IMR-90 (cell line): ENCODE data around the gene ABCA3. TPM values are rescaled to one million over a fixed set of nuclear protein-coding genes. Genes with fewer than 3 reads are reported as not detected.

Source experiments
- ATAC-seq: fragments of 200-7000 bp; cut with Tn5 transposase; 2 replicates; pipeline ENCODE4 v1.9.1; 2020; ENCODE audit warnings: low read depth, mild to moderate bottlenecking, moderate library complexity
- BruUV-seq: library from RNA; stranded (reverse); fragments of 400-500 nt; replicated peaks from 2 replicates; lab custom pipeline; 2021; lab: Mats Ljungman, UMichigan
- CTCF ChIA-PET: fragments of 300-600 bp; formaldehyde crosslinking; extraction: SDS; loops from one replicate; lab custom pipeline; 2021; ENCODE audit warnings: antibody characterized with exemption; lab: Yijun Ruan, JAX
- POLR2A ChIA-PET: fragments of 300-600 bp; sonication (Branson Sonifier 250); formaldehyde crosslinking; loops from one replicate; lab custom pipeline; 2022; ENCODE audit warnings: antibody characterized with exemption; ENCODE audit not compliant: unreplicated experiment; lab: Charles Lee
- DNase-seq: peaks from one replicate; pipeline ENCODE4 v3.0.0; 2013
- H2AFZ ChIP-seq: replicated peaks from 2 replicates; pipeline ENCODE3; 2013; ENCODE audit warnings: low read length, mild to moderate bottlenecking; ENCODE audit not compliant: poor library complexity
- H2AK5ac ChIP-seq: 2 replicates; pipeline ENCODE4 v1.6.1; 2013; ENCODE audit warnings: low read depth, low read length, inconsistent platforms
- H2AK9ac ChIP-seq: replicated peaks from 2 replicates; pipeline ENCODE3; 2013; ENCODE audit warnings: mild to moderate bottlenecking, low read depth, low read length, moderate library complexity; ENCODE audit not compliant: poor library complexity
- H2BK120ac ChIP-seq: 2 replicates; pipeline ENCODE4 v1.6.1; 2013; ENCODE audit warnings: low read depth, low read length, inconsistent platforms
- H2BK15ac ChIP-seq: 3 replicates; pipeline ENCODE4 v1.6.1; 2013; ENCODE audit warnings: low read depth, low read length, inconsistent platforms
- H2BK20ac ChIP-seq: 2 replicates; pipeline ENCODE4 v1.6.1; 2013; ENCODE audit warnings: low read depth, mild to moderate bottlenecking, inconsistent platforms, low read length, moderate library complexity
- H2BK5ac ChIP-seq: 2 replicates; pipeline ENCODE4 v1.6.1; 2013; ENCODE audit warnings: mild to moderate bottlenecking, low read depth, low read length, inconsistent platforms; ENCODE audit not compliant: poor library complexity, severe bottlenecking
- H3K14ac ChIP-seq: replicated peaks from 2 replicates; pipeline ENCODE4 v1.6.1; 2013; ENCODE audit warnings: low read depth, low read length, inconsistent platforms
- H3K18ac ChIP-seq: 2 replicates; pipeline ENCODE4 v1.6.1; 2013; ENCODE audit warnings: low read depth, low read length, control low read depth
- H3K23ac ChIP-seq: 2 replicates; pipeline ENCODE4 v1.6.1; 2013; ENCODE audit warnings: low read depth, low read length, inconsistent platforms
- H3K27ac ChIP-seq: 2 replicates; pipeline ENCODE4 v1.5.1; 2013; ENCODE audit warnings: mild to moderate bottlenecking, control low read depth, low read length; ENCODE audit not compliant: insufficient read depth
- H3K27me3 ChIP-seq: 2 replicates; pipeline ENCODE4 v1.6.1; 2013; ENCODE audit warnings: low read length; ENCODE audit not compliant: control insufficient read depth, insufficient read depth
- H3K36me3 ChIP-seq: 2 replicates; pipeline ENCODE4 v1.6.1; 2013; ENCODE audit warnings: low read length, mixed read lengths; ENCODE audit not compliant: control insufficient read depth, insufficient read depth
- H3K4ac ChIP-seq: 2 replicates; pipeline ENCODE4 v1.6.1; 2013; ENCODE audit warnings: low read depth, low read length, inconsistent platforms
- H3K4me1 ChIP-seq: 2 replicates; pipeline ENCODE4 v1.6.1; 2013; ENCODE audit warnings: low read length, mixed read lengths; ENCODE audit not compliant: control insufficient read depth, insufficient read depth
- H3K4me2 ChIP-seq: 2 replicates; pipeline ENCODE4 v1.6.1; 2013; ENCODE audit warnings: low read depth, mild to moderate bottlenecking, control low read depth, low read length, moderate library complexity
- H3K4me3 ChIP-seq: 2 replicates; pipeline ENCODE4 v1.5.1; 2013; ENCODE audit warnings: low read depth, mild to moderate bottlenecking, control low read depth, low read length, moderate library complexity; ENCODE audit not compliant: insufficient read depth
- H3K56ac ChIP-seq: 2 replicates; pipeline ENCODE4 v1.6.1; 2013; ENCODE audit warnings: low read length, inconsistent platforms; ENCODE audit not compliant: insufficient read depth; ENCODE audit errors: extremely low read depth
- H3K79me1 ChIP-seq, 2 experiments: 2 replicates each; pipeline ENCODE4 v1.6.1; 2013; ENCODE audit warnings: low read length in 2 of 2, inconsistent platforms in 1 of 2, low read depth in 1 of 2
- H3K9ac ChIP-seq: 2 replicates; pipeline ENCODE4 v1.6.1; 2013; ENCODE audit warnings: low read depth, low read length, control low read depth
- H3K9me1 ChIP-seq: 2 replicates; pipeline ENCODE4 v1.6.1; 2013; ENCODE audit warnings: low read length, inconsistent platforms; ENCODE audit not compliant: insufficient read depth
- H3K9me3 ChIP-seq: 2 replicates; pipeline ENCODE4 v1.6.1; 2013; ENCODE audit warnings: low read length; ENCODE audit not compliant: control insufficient read depth, insufficient read depth
- H4K20me1 ChIP-seq: 2 replicates; pipeline ENCODE4 v1.6.1; 2013; ENCODE audit warnings: low read length, inconsistent platforms; ENCODE audit not compliant: insufficient read depth
- H4K5ac ChIP-seq: 2 replicates; pipeline ENCODE4 v1.6.1; 2013; ENCODE audit warnings: mild to moderate bottlenecking, low read depth, low read length, control low read depth
- H4K8ac ChIP-seq, 2 experiments: 2 replicates each; pipeline ENCODE4 v1.6.1; 2013; ENCODE audit warnings: low read depth in 2 of 2, low read length in 2 of 2, control low read depth in 1 of 2, inconsistent platforms in 1 of 2
- H4K91ac ChIP-seq: 2 replicates; pipeline ENCODE4 v1.6.1; 2013; ENCODE audit warnings: low read depth, low read length, inconsistent platforms; ENCODE audit not compliant: insufficient read depth
- BHLHE40 ChIP-seq: fragments of 150-350 bp; IDR thresholded peaks from 2 replicates; pipeline ENCODE4 v1.6.1; 2016; ENCODE audit warnings: mild to moderate bottlenecking, low read depth, low read length
- CEBPB ChIP-seq: IDR thresholded peaks from 2 replicates; pipeline ENCODE4 v1.6.1; 2012; ENCODE audit warnings: low read depth, low read length, improper control_type of control experiment
- CHD1 ChIP-seq: IDR thresholded peaks from 2 replicates; pipeline ENCODE4 v1.6.1; 2012; ENCODE audit warnings: low read depth, low read length, improper control_type of control experiment
- FOS ChIP-seq: fragments of 150-350 bp; IDR thresholded peaks from 2 replicates; pipeline ENCODE4 v1.6.1; 2016; ENCODE audit warnings: low read depth, low read length
- MAFK ChIP-seq: IDR thresholded peaks from 2 replicates; pipeline ENCODE4 v1.6.1; 2012; ENCODE audit warnings: low read depth, low read length, improper control_type of control experiment
- MXI1 ChIP-seq: IDR thresholded peaks from 2 replicates; pipeline ENCODE4 v1.6.1; 2012; ENCODE audit warnings: low read depth, mild to moderate bottlenecking, low read length, moderate library complexity, borderline replicate concordance
- NFE2L2 ChIP-seq: fragments of 150-350 bp; IDR thresholded peaks from 2 replicates; pipeline ENCODE4 v1.6.1; 2016; ENCODE audit warnings: low read depth, mild to moderate bottlenecking, low read length
- POLR2A ChIP-seq: IDR thresholded peaks from 2 replicates; pipeline ENCODE4 v1.6.1; 2012; ENCODE audit warnings: mild to moderate bottlenecking, low read depth, low read length
- RAD21 ChIP-seq: IDR thresholded peaks from 2 replicates; pipeline ENCODE4 v1.6.1; 2012; ENCODE audit warnings: low read length, improper control_type of control experiment
- RCOR1 ChIP-seq: IDR thresholded peaks from 2 replicates; pipeline ENCODE4 v1.6.1; 2012; ENCODE audit warnings: mild to moderate bottlenecking, low read length, improper control_type of control experiment; ENCODE audit not compliant: insufficient replicate concordance
- RFX5 ChIP-seq: IDR thresholded peaks from 2 replicates; pipeline ENCODE4 v1.8.0; 2012; ENCODE audit warnings: low read depth, mild to moderate bottlenecking, low read length, moderate library complexity
- SMC3 ChIP-seq: fragments of 150-350 bp; IDR thresholded peaks from 2 replicates; pipeline ENCODE4 v1.6.1; 2016; ENCODE audit warnings: low read depth, mild to moderate bottlenecking, antibody characterized with exemption, low read length, moderate library complexity
- WGBS, 2 experiments: methylation state at CpG; one replicate each; pipeline versions ENCODE4 v1.1.5 to v1.1.7; 2013; ENCODE audit warnings: missing lambda C conversion rate in 2 of 2; ENCODE audit not compliant: insufficient read length in 1 of 2; ENCODE audit errors: extremely low coverage in 2 of 2; 5-methylcytosine and 5-hydroxymethylcytosine counted together
- dilution Hi-C: fragments of 300-500 bp; cut with HindIII; formaldehyde crosslinking; loops from one replicate; pipeline ENCODE4 v1.14.3; 2018; ENCODE audit warnings: low sequenced_read_pairs; ENCODE audit not compliant: unreplicated experiment
- in situ Hi-C: fragments of 300-500 bp; cut with MboI; formaldehyde crosslinking; loops from 3 replicates; pipeline ENCODE4 v1.14.3; 2019; ENCODE audit warnings: low sequenced_read_pairs, inconsistent platforms, mixed read lengths
- intact Hi-C: fragments of 100-400 bp; cut with micrococcal nuclease; formaldehyde crosslinking; loops from 2 replicates; pipeline ENCODE4 v1.10.0; 2022
- polyA plus RNA-seq, 3 experiments: library from polyadenylated mRNA; depleted of rRNA; stranded (reverse); fragments of >200 nt; gene quantifications; 2 replicates each; pipeline ENCODE4 v1.2.3, GENCODE V29; 2012; ENCODE audit warnings: low replicate concordance in 1 of 3
- total RNA-seq: library from RNA; depleted of rRNA; stranded (reverse); fragments of >200 nt; gene quantifications from 2 replicates; pipeline ENCODE4 v1.2.3, GENCODE V29; 2012
- TF ChIP-seq, protein P1 (sequence below): conservative IDR thresholded peaks from 2 replicates; pipeline ENCODE4 v1.5.1; 2012; ENCODE audit warnings: mild to moderate bottlenecking, low read depth, low read length, improper control_type of control experiment
- TF ChIP-seq, protein P2 (sequence below): fragments of 150-350 bp; IDR thresholded peaks from 2 replicates; pipeline ENCODE4 v1.6.1; 2016; ENCODE audit warnings: low read depth, mild to moderate bottlenecking, low read length, moderate library complexity, borderline replicate concordance
- TF ChIP-seq, protein P3 (sequence below): fragments of 150-350 bp; IDR thresholded peaks from 2 replicates; pipeline ENCODE4 v1.6.1; 2017; ENCODE audit warnings: mild to moderate bottlenecking, antibody characterized with exemption, low read length, low read depth

ABCA3 gene
- total and polyA plus RNA-seq, 2 of the 4 experiments (the other 2 are of a cell fraction), result 0.18 to 0.22 TPM

- Histone ChIP-seq H2AK9ac (no peak overlapping the region), H3K4ac (no peak overlapping the region), H2BK20ac (no peak overlapping the region), H2BK120ac (no peak overlapping the region), H3K23ac (no peak overlapping the region), H4K20me1 (no peaks in the 10 kb centered on the region; the same call in 1 of the 2 replicates), H3K56ac (no peak overlapping the region), H4K8ac (no peak overlapping the region), H3K4me1 (0 out of 2 replicates have a peak, but pooled peaks cover under 1% of the 10 kb centered on the region), H3K9me1 (0 out of 2 replicates have a peak, but pooled peaks cover 2% of the 10 kb centered on the region), H3K36me3 (peaks cover 46% of the 10 kb centered on the region), H3K27me3 (no peaks in the 10 kb centered on the region), H2AK5ac (no peak overlapping the region), H3K9ac (no peak overlapping the region), H3K14ac (no peak overlapping the region), H2AFZ (no peak overlapping the region), H4K5ac (no peak overlapping the region), H3K79me1 (peaks cover 17 to 35% of the 10 kb centered on the region in 2 experiments), H3K18ac (no peak overlapping the region), H2BK5ac (no peak overlapping the region), H3K27ac (no peak overlapping the region), H3K4me3 (no peak overlapping the region), H4K91ac (no peak overlapping the region), H2BK15ac (no peak overlapping the region), H3K4me2 (no peak overlapping the region), H3K9me3 (no peaks in the 10 kb centered on the region)
- WGBS, 2 experiments, result 98% methylated on average over 13 of the region's 30 CpGs; no CpG with 5 or more reads in 1 of the 2 experiments
- intact Hi-C loops (no loop called here), in situ Hi-C loops (no loop called here), dilution Hi-C loops (no loop called here)
- DNase-seq, result no peak
- ATAC-seq, result no peak
- BruUV-seq, result no TSS peak
- ChIA-PET POLR2A (no interaction called here), CTCF (no interaction called here)
- TF ChIP-seq CEBPB (no peak), POLR2A (no peak), FOS (no peak), SMC3 (no peak), CHD1 (no peak), RAD21 (no peak), MXI1 (no peak), RCOR1 (no peak), BHLHE40 (no peak), MAFK (no peak), NFE2L2 (no peak), RFX5 (no peak)
- TF ChIP-seq, protein P1, sequence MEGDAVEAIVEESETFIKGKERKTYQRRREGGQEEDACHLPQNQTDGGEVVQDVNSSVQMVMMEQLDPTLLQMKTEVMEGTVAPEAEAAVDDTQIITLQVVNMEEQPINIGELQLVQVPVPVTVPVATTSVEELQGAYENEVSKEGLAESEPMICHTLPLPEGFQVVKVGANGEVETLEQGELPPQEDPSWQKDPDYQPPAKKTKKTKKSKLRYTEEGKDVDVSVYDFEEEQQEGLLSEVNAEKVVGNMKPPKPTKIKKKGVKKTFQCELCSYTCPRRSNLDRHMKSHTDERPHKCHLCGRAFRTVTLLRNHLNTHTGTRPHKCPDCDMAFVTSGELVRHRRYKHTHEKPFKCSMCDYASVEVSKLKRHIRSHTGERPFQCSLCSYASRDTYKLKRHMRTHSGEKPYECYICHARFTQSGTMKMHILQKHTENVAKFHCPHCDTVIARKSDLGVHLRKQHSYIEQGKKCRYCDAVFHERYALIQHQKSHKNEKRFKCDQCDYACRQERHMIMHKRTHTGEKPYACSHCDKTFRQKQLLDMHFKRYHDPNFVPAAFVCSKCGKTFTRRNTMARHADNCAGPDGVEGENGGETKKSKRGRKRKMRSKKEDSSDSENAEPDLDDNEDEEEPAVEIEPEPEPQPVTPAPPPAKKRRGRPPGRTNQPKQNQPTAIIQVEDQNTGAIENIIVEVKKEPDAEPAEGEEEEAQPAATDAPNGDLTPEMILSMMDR, result no peak
- TF ChIP-seq, protein P2, sequence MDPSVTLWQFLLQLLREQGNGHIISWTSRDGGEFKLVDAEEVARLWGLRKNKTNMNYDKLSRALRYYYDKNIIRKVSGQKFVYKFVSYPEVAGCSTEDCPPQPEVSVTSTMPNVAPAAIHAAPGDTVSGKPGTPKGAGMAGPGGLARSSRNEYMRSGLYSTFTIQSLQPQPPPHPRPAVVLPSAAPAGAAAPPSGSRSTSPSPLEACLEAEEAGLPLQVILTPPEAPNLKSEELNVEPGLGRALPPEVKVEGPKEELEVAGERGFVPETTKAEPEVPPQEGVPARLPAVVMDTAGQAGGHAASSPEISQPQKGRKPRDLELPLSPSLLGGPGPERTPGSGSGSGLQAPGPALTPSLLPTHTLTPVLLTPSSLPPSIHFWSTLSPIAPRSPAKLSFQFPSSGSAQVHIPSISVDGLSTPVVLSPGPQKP, result no peak
- TF ChIP-seq, protein P3, sequence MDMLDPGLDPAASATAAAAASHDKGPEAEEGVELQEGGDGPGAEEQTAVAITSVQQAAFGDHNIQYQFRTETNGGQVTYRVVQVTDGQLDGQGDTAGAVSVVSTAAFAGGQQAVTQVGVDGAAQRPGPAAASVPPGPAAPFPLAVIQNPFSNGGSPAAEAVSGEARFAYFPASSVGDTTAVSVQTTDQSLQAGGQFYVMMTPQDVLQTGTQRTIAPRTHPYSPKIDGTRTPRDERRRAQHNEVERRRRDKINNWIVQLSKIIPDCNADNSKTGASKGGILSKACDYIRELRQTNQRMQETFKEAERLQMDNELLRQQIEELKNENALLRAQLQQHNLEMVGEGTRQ, result no peak
These were observed 95.4 kb downstream of the ABCA3 start for GRCh38 chr16:2244926-2245795.
